HCT116 (cell line): Measurements from ENCODE around the gene LRCH4. TPM values are rescaled to one million over a fixed set of nuclear protein-coding genes. Genes with fewer than 3 reads are reported as not detected.

ENCODE experiments used
- ATAC-seq: fragments of 200-7000 bp; cut with Tn5 transposase; 2 replicates; pipeline ENCODE4 v1.9.1; 2020; ENCODE audit warnings: mild to moderate bottlenecking, moderate library complexity
- BruUV-seq: library from RNA; stranded (reverse); fragments of 400-500 nt; replicated peaks from 2 replicates; lab custom pipeline; 2021; lab: Mats Ljungman, UMichigan
- CTCF ChIA-PET: fragments of 300-600 bp; sonication (Branson Sonifier 250); formaldehyde crosslinking; loops from one replicate; lab custom pipeline; 2021; ENCODE audit warnings: antibody characterized with exemption; lab: Charles Lee
- POLR2A ChIA-PET: fragments of 300-600, 350-600 bp; sonication (Branson Sonifier 250); formaldehyde crosslinking; loops from one replicate; lab custom pipeline; 2021; ENCODE audit warnings: antibody characterized with exemption; lab: Charles Lee
- RAD21 ChIA-PET, 2 experiments: fragments of 300-600 bp; sonication (Branson Sonifier 250); formaldehyde crosslinking; loops; one replicate each; lab custom pipeline; 2023; ENCODE audit warnings: low total read pairs in 2 of 2; ENCODE audit not compliant: uncharacterized antibody in 2 of 2, unreplicated experiment in 2 of 2, low non-redundant PET in 1 of 2; lab: Charles Lee
- DNase-seq: peaks from one replicate; pipeline ENCODE4 v3.0.0-alpha.2; 2010; ENCODE audit warnings: low read depth, low spot score
- H2AFZ ChIP-seq: fragments of 200-600 bp; shearing (Covaris generic), sonication (generic); 2 replicates; pipeline ENCODE4 v1.6.1; 2017; ENCODE audit warnings: low read depth, mixed run types, mixed read lengths, antibody characterized with exemption, low read length; ENCODE audit not compliant: poor library complexity, severe bottlenecking
- H3K27ac ChIP-seq: 2 replicates; pipeline ENCODE4 v1.5.1; 2012; ENCODE audit warnings: low read depth, low read length
- H3K27me3 ChIP-seq: fragments of 200-600 bp; sonication (generic); 2 replicates; pipeline ENCODE4 v1.6.1; 2016; ENCODE audit warnings: mixed run types, low read length, mixed read lengths; ENCODE audit not compliant: insufficient read depth
- H3K36me3 ChIP-seq, 2 experiments: fragments of 200-500 bp in 1 of 2; fragments of 200-600 bp in 1 of 2; sonication (Bioruptor generic) in 1 of 2; sonication (generic) in 1 of 2; 2 replicates each; pipeline versions ENCODE4 v1.5.1 to v1.6.1; 2014 to 2016; ENCODE audit warnings: low read length in 2 of 2, inconsistent platforms in 1 of 2, mixed read lengths in 1 of 2, mixed run types in 1 of 2; ENCODE audit not compliant: insufficient read depth in 2 of 2, control insufficient read depth in 1 of 2
- H3K4me1 ChIP-seq, 2 experiments: fragments of 200-600 bp in 1 of 2; sonication (generic) in 1 of 2; 2 replicates each; pipeline versions ENCODE4 v1.5.1 to v1.6.1; 2012 to 2017; ENCODE audit warnings: low read length in 2 of 2, inconsistent platforms in 1 of 2, mild to moderate bottlenecking in 1 of 2, mixed read lengths in 1 of 2, mixed run types in 1 of 2, moderate library complexity in 1 of 2; ENCODE audit not compliant: insufficient read depth in 2 of 2, control insufficient read depth in 1 of 2
- H3K4me2 ChIP-seq: fragments of 200-600 bp; sonication (generic); 2 replicates; pipeline ENCODE4 v1.6.1; 2017; ENCODE audit warnings: mixed run types, low read length, mixed read lengths
- H3K4me3 ChIP-seq, 2 experiments: fragments of 200-600 bp in 1 of 2; sonication (generic) in 1 of 2; replicated peaks in 1 of 2; 2 replicates each; pipeline ENCODE4 v1.5.1; 2011 to 2016; ENCODE audit warnings: low read length in 2 of 2, control low read depth in 1 of 2, low read depth in 1 of 2, mild to moderate bottlenecking in 1 of 2, mixed read lengths in 1 of 2, mixed run types in 1 of 2
- H3K79me2 ChIP-seq: fragments of 200-600 bp; sonication (generic); 2 replicates; pipeline ENCODE4 v1.6.1; 2017; ENCODE audit warnings: mild to moderate bottlenecking, mixed run types, low read length, moderate library complexity, mixed read lengths; ENCODE audit not compliant: insufficient read depth
- H3K9ac ChIP-seq: fragments of 200-600 bp; sonication (generic); 2 replicates; pipeline ENCODE4 v1.6.1; 2016; ENCODE audit warnings: low read length, mixed read lengths
- H3K9me2 ChIP-seq: fragments of 200-600 bp; sonication (generic), shearing (Covaris generic); 2 replicates; pipeline ENCODE4 v1.6.1; 2017; ENCODE audit warnings: mixed run types, mild to moderate bottlenecking, moderate library complexity; ENCODE audit not compliant: insufficient read depth
- H3K9me3 ChIP-seq, 2 experiments: fragments of 200-500 bp in 1 of 2; fragments of 200-600 bp in 1 of 2; sonication (Bioruptor generic) in 1 of 2; sonication (generic) in 1 of 2; 2 replicates each; pipeline ENCODE4 v1.6.1; 2014 to 2017; ENCODE audit warnings: low read length in 2 of 2, mixed read lengths in 2 of 2, inconsistent platforms in 1 of 2, low read depth in 1 of 2, mild to moderate bottlenecking in 1 of 2, mixed run types in 1 of 2, moderate library complexity in 1 of 2; ENCODE audit not compliant: control insufficient read depth in 1 of 2, insufficient read depth in 1 of 2
- H4K20me1 ChIP-seq: fragments of 200-600 bp; sonication (generic), shearing (Covaris generic); 2 replicates; pipeline ENCODE4 v1.6.1; 2017; ENCODE audit warnings: mixed run types, mild to moderate bottlenecking, moderate library complexity; ENCODE audit not compliant: insufficient read depth
- CBX3 ChIP-seq: IDR thresholded peaks from 2 replicates; pipeline ENCODE4 v1.6.1; 2012; ENCODE audit warnings: low read depth
- EGR1 ChIP-seq: IDR thresholded peaks from 2 replicates; pipeline ENCODE4 v1.6.1; 2012; ENCODE audit warnings: low read depth
- ELF1 ChIP-seq: IDR thresholded peaks from 2 replicates; pipeline ENCODE4 v1.6.1; 2012; ENCODE audit warnings: low read depth, borderline replicate concordance
- EZH2phosphoT487 ChIP-seq: fragments of 200-600 bp; IDR thresholded peaks from 2 replicates; pipeline ENCODE4 v1.6.1; 2018; ENCODE audit warnings: antibody characterized with exemption, borderline replicate concordance
- FOSL1 ChIP-seq: IDR thresholded peaks from 2 replicates; pipeline ENCODE4 v1.6.1; 2012; ENCODE audit warnings: low read depth
- JUND ChIP-seq: IDR thresholded peaks from 2 replicates; pipeline ENCODE4 v1.6.1; 2012
- POLR2A ChIP-seq: IDR thresholded peaks from 2 replicates; pipeline ENCODE4 v1.7.0; 2011; ENCODE audit warnings: borderline replicate concordance; ENCODE audit not compliant: insufficient read depth, insufficient read length; ENCODE audit errors: extremely low read depth
- RAD21 ChIP-seq: IDR thresholded peaks from 2 replicates; pipeline ENCODE4 v1.6.1; 2012; ENCODE audit warnings: low read depth, mild to moderate bottlenecking
- SIN3A ChIP-seq: IDR thresholded peaks from 2 replicates; pipeline ENCODE4 v1.6.1; 2012; ENCODE audit warnings: low read depth
- SP1 ChIP-seq: IDR thresholded peaks from 2 replicates; pipeline ENCODE4 v1.6.1; 2012; ENCODE audit warnings: low read depth
- SRF ChIP-seq: IDR thresholded peaks from 2 replicates; pipeline ENCODE4 v1.6.1; 2012; ENCODE audit warnings: low read depth
- ZNF274 ChIP-seq: fragments of 200-500 bp; sonication (Bioruptor generic); IDR thresholded peaks from 2 replicates; pipeline ENCODE4 v1.6.1; 2014; ENCODE audit warnings: mild to moderate bottlenecking, low read depth, low read length, inconsistent platforms
- intact Hi-C: fragments of 100-400 bp; cut with micrococcal nuclease; formaldehyde crosslinking; loops from 2 replicates; pipeline ENCODE4 v1.10.0; 2022
- total RNA-seq: library from RNA; stranded (reverse); gene quantifications from one replicate; pipeline ENCODE4 v1.2.1, GENCODE V29; 2021; ENCODE audit not compliant: unreplicated experiment
- TF ChIP-seq, protein P1 (sequence below): IDR thresholded peaks from 2 replicates; pipeline ENCODE4 v1.6.1; 2012; ENCODE audit warnings: low read depth
- TF ChIP-seq, protein P2 (sequence below), 3 experiments: fragments of 200-600 bp in 1 of 3; sonication (generic) in 1 of 3; IDR thresholded peaks in 2 of 3; conservative IDR thresholded peaks in 1 of 3; 2 replicates each; pipeline ENCODE4 v1.5.1; 2012 to 2017; ENCODE audit warnings: low read depth in 2 of 3, low read length in 2 of 3, antibody characterized with exemption in 1 of 3, borderline replicate concordance in 1 of 3, control low read depth in 1 of 3, mild to moderate bottlenecking in 1 of 3, mixed read lengths in 1 of 3, mixed run types in 1 of 3, moderate library complexity in 1 of 3; ENCODE audit not compliant: insufficient read depth in 1 of 3
- TF ChIP-seq, protein P3 (sequence below): IDR thresholded peaks from 2 replicates; pipeline ENCODE4 v1.6.1; 2012
- TF ChIP-seq, protein P4 (sequence below): IDR thresholded peaks from 2 replicates; pipeline ENCODE4 v1.6.1; 2011; ENCODE audit warnings: mild to moderate bottlenecking, low read length, moderate library complexity; ENCODE audit not compliant: insufficient replicate concordance; ENCODE audit errors: extremely low read depth

LRCH4 gene
- total RNA-seq, 1 experiment from 2014 or later = 47.9 TPM

DNA sequence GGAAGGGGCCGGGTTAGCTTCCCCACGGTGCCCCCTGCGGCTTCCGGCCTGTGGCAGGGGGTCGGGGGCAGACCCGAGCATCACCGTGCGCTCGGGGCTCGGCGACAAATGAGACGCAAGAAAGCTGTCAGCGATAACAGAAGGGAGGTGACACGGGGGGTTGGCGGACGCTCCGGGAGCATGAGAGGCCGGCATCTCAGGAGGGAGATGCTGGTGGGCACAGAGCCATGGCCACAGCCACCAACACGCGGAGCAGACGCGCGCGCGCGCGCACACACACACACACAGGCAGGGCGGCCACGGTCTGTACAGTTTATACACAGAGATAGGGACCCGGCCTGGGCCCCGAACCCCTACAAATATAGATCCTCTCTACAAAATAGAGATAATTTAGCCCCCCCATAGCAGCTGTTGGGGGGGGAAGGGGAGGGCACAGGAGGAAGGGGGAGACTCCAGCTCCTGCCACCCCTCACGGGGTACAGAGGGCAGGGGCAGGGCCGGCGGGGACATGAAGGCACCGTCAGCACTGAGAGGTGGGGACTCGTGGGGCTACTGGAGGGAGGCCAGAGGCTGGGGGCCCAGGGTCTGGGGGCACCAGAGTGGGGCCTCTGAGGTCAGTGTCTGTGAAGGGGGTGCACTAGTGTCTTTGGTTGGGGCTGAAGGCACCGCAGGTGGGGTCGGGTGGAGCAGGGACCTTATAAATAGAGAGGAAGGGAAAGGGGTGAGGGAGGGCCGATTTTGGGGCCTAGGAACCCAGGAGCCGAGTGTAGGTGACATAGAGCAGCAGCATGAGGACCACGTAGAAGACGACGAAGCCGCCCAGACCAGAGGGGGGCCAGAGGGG is 11.3 kb downstream of the LRCH4 start:
- intact Hi-C loops = no loop called here
- peaks cover 14 to 26% of the 10 kb centered on the region in 2 experiments for H3K4me1 ChIP-seq
- DNase-seq (no peak), ATAC-seq (no peak)
- no peak overlapping the region for H2AFZ ChIP-seq
- H4K20me1 ChIP-seq = no peaks in the 10 kb centered on the region
- POLR2A ChIA-PET = no interaction called here
- no peak overlapping the region for H3K9ac ChIP-seq
- TF ChIP-seq FOSL1 (no peak), EZH2phosphoT487 (no peak), ZNF274 (no peak), JUND (no peak), CBX3 (no peak), POLR2A (no peak), SP1 (no peak), ELF1 (no peak), RAD21 (no peak), SIN3A (no peak), EGR1 (no peak), SRF (no peak)
- TF ChIP-seq, protein P1, sequence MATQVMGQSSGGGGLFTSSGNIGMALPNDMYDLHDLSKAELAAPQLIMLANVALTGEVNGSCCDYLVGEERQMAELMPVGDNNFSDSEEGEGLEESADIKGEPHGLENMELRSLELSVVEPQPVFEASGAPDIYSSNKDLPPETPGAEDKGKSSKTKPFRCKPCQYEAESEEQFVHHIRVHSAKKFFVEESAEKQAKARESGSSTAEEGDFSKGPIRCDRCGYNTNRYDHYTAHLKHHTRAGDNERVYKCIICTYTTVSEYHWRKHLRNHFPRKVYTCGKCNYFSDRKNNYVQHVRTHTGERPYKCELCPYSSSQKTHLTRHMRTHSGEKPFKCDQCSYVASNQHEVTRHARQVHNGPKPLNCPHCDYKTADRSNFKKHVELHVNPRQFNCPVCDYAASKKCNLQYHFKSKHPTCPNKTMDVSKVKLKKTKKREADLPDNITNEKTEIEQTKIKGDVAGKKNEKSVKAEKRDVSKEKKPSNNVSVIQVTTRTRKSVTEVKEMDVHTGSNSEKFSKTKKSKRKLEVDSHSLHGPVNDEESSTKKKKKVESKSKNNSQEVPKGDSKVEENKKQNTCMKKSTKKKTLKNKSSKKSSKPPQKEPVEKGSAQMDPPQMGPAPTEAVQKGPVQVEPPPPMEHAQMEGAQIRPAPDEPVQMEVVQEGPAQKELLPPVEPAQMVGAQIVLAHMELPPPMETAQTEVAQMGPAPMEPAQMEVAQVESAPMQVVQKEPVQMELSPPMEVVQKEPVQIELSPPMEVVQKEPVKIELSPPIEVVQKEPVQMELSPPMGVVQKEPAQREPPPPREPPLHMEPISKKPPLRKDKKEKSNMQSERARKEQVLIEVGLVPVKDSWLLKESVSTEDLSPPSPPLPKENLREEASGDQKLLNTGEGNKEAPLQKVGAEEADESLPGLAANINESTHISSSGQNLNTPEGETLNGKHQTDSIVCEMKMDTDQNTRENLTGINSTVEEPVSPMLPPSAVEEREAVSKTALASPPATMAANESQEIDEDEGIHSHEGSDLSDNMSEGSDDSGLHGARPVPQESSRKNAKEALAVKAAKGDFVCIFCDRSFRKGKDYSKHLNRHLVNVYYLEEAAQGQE = no peak
- TF ChIP-seq, protein P2, sequence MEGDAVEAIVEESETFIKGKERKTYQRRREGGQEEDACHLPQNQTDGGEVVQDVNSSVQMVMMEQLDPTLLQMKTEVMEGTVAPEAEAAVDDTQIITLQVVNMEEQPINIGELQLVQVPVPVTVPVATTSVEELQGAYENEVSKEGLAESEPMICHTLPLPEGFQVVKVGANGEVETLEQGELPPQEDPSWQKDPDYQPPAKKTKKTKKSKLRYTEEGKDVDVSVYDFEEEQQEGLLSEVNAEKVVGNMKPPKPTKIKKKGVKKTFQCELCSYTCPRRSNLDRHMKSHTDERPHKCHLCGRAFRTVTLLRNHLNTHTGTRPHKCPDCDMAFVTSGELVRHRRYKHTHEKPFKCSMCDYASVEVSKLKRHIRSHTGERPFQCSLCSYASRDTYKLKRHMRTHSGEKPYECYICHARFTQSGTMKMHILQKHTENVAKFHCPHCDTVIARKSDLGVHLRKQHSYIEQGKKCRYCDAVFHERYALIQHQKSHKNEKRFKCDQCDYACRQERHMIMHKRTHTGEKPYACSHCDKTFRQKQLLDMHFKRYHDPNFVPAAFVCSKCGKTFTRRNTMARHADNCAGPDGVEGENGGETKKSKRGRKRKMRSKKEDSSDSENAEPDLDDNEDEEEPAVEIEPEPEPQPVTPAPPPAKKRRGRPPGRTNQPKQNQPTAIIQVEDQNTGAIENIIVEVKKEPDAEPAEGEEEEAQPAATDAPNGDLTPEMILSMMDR (IDR thresholded peaks at IDR 0.05 in 2 of 3, conservative IDR thresholded peaks at IDR 0.05 in 1 of 3; ENCODE audit: borderline replicate concordance in 1 of 3, insufficient read depth in 1 of 3, low read depth in 2 of 3, low read length in 2 of 3) = no peak
- TF ChIP-seq, protein P3, sequence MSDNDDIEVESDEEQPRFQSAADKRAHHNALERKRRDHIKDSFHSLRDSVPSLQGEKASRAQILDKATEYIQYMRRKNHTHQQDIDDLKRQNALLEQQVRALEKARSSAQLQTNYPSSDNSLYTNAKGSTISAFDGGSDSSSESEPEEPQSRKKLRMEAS = no peak
- TF ChIP-seq, protein P4, sequence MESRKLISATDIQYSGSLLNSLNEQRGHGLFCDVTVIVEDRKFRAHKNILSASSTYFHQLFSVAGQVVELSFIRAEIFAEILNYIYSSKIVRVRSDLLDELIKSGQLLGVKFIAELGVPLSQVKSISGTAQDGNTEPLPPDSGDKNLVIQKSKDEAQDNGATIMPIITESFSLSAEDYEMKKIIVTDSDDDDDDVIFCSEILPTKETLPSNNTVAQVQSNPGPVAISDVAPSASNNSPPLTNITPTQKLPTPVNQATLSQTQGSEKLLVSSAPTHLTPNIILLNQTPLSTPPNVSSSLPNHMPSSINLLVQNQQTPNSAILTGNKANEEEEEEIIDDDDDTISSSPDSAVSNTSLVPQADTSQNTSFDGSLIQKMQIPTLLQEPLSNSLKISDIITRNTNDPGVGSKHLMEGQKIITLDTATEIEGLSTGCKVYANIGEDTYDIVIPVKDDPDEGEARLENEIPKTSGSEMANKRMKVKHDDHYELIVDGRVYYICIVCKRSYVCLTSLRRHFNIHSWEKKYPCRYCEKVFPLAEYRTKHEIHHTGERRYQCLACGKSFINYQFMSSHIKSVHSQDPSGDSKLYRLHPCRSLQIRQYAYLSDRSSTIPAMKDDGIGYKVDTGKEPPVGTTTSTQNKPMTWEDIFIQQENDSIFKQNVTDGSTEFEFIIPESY = no peak
- no peak overlapping the region; the same call in 1 of the 2 replicates for H3K27ac ChIP-seq
- no peak overlapping the region for H3K4me3 ChIP-seq
- H3K36me3 ChIP-seq = peaks cover under 1 to 2% of the 10 kb centered on the region in 2 experiments; a peak in 3 of 4 replicates
- no peak overlapping the region for H3K4me2 ChIP-seq
- H3K9me2 ChIP-seq = no peaks in the 10 kb centered on the region
- H3K79me2 ChIP-seq = no peaks in the 10 kb centered on the region
- CTCF ChIA-PET = no interaction called here
- no peaks in the 10 kb centered on the region for H3K9me3 ChIP-seq
- H3K27me3 ChIP-seq = no peaks in the 10 kb centered on the region
- RAD21 ChIA-PET = no interaction called here
- no TSS peak for BruUV-seq
